ENCODE data around the gene LCN10.
A peak's percentile ranks its signal among the peaks of the same experiment; 100 is the strongest.
"Not testable (repeated sequence)": the region's sequence is repeated elsewhere in the genome, so short reads cannot be mapped to it uniquely, and the experiment has no call there.

The LCN10 gene

GRCh38 chr9:136742591-136743391, at the start of gene LCN10:
Gene LCN10 (minus strand): TSS chr9:136742940. CDS start chr9:136742903, 37 bp downstream.
- TF ChIP-seq CTCF (IDR thresholded peaks at IDR 0.05; ENCODE audit: insufficient read depth, low read depth, low read length, missing control alignments): no peak
- H3K4me3 ChIP-seq (ENCODE audit: low read depth, low read length): no peak within 1 kb of the TSS
- no peak for DNase-seq (ENCODE audit: low read depth)

- peak overlapping the region; percentile 99 for H3K4me3 ChIP-seq (ENCODE audit: low read depth, low read length)
- peak; percentile 71 for DNase-seq (ENCODE audit: low read depth)
- TF ChIP-seq CTCF (IDR thresholded peaks at IDR 0.05; ENCODE audit: insufficient read depth, low read depth, low read length, missing control alignments): peak; percentile 91
Measured at GRCh38 chr9:136791516-136792276, 49.0 kb upstream of the LCN10 start.

GRCh38 chr9:136790640-136791515, 48.1 kb upstream of the LCN10 start, which contains the start of gene TMEM141:
Gene TMEM141 (plus strand): TSS chr9:136791344. CDS start chr9:136791371, 27 bp downstream.
- no peak for TF ChIP-seq CTCF (IDR thresholded peaks at IDR 0.05; ENCODE audit: insufficient read depth, low read depth, low read length, missing control alignments)
- peak within 1 kb of the TSS; percentile 99 for H3K4me3 ChIP-seq (ENCODE audit: low read depth, low read length)
- DNase-seq (ENCODE audit: low read depth): peak; percentile 100

GRCh38 chr9:136789523-136789937, 46.8 kb upstream of the LCN10 start:
- no peak for DNase-seq (ENCODE audit: low read depth)
- TF ChIP-seq CTCF (IDR thresholded peaks at IDR 0.05; ENCODE audit: insufficient read depth, low read depth, low read length, missing control alignments): no peak
- no peak overlapping the region for H3K4me3 ChIP-seq (ENCODE audit: low read depth, low read length)

GRCh38 chr9:136788644-136789522, 46.1 kb upstream of the LCN10 start:
- DNase-seq (ENCODE audit: low read depth); H3K4me3 ChIP-seq (ENCODE audit: low read depth, low read length): not testable (repeated sequence)

GRCh38 chr9:136787690-136788400, 45.1 kb upstream of the LCN10 start:
- TF ChIP-seq CTCF (IDR thresholded peaks at IDR 0.05; ENCODE audit: insufficient read depth, low read depth, low read length, missing control alignments): peak; percentile 77
- DNase-seq (ENCODE audit: low read depth): peak; percentile 80
- H3K4me3 ChIP-seq (ENCODE audit: low read depth, low read length): no peak overlapping the region

- not testable (repeated sequence) for DNase-seq (ENCODE audit: low read depth); H3K4me3 ChIP-seq (ENCODE audit: low read depth, low read length)
Measured at GRCh38 chr9:136786983-136787382, 44.2 kb upstream of the LCN10 start.

Data from GM12865 (cell line).